ENCODE results near the gene ATP1A3. TPM values are rescaled to one million over a fixed set of nuclear protein-coding genes. Genes with fewer than 3 reads are reported as not detected.
A peak's percentile ranks its signal among the peaks of the same experiment; 100 is the strongest.
"Not testable (repeated sequence)": the region's sequence is repeated elsewhere in the genome, so short reads cannot be mapped to it uniquely, and the experiment has no call there.

Gene ATP1A3
- total RNA-seq, 1 experiment from 2014 or later, result 12.1 TPM

- DNase-seq, result no peak
- Histone ChIP-seq H3K4me1 (peaks cover 2% of the 10 kb centered on the region; the same call in 1 of the 2 replicates), H3K27ac (no peak overlapping the region), H3K36me3 (no peaks in the 10 kb centered on the region), H3K9me3 (replicated peaks) (no peaks in the 10 kb centered on the region), H3K27me3 (no peaks in the 10 kb centered on the region), H3K4me3 (no peak overlapping the region)
Measured at GRCh38 chr19:41997851-41998229, 3.8 kb upstream of the ATP1A3 start.

- Histone ChIP-seq H3K27me3 (no peaks in the 10 kb centered on the region), H3K27ac (no peak overlapping the region)
Measured at GRCh38 chr19:41997121-41997850, 3.3 kb upstream of the ATP1A3 start.

GRCh38 chr19:41995959-41996797, 2.1 kb upstream of the ATP1A3 start:
- H3K4me3 ChIP-seq, result no peak overlapping the region
- H3K27me3 ChIP-seq, result no peaks in the 10 kb centered on the region
- H3K27ac ChIP-seq, result no peak overlapping the region
- no peaks in the 10 kb centered on the region for H3K36me3 ChIP-seq
- peak; percentile 33 to 36 for DNase-seq
- peaks cover 2% of the 10 kb centered on the region; the same call in 1 of the 2 replicates for H3K4me1 ChIP-seq
- no peaks in the 10 kb centered on the region for H3K9me3 ChIP-seq (replicated peaks)

More at GRCh38 chr19:41997121-41997850, 3.3 kb upstream of the ATP1A3 start:
- H3K9me3 ChIP-seq (replicated peaks), result no peaks in the 10 kb centered on the region
- no peak overlapping the region for H3K4me3 ChIP-seq
- H3K4me1 ChIP-seq, result peaks cover 2% of the 10 kb centered on the region; the same call in 1 of the 2 replicates
- H3K36me3 ChIP-seq, result no peaks in the 10 kb centered on the region
- peak; percentile 62 to 75 for DNase-seq

GRCh38 chr19:41994994-41995958, 1.2 kb upstream of the ATP1A3 start:
- Histone ChIP-seq H3K4me3 (no peak overlapping the region), H3K9me3 (replicated peaks) (no peaks in the 10 kb centered on the region), H3K4me1 (peaks cover 2% of the 10 kb centered on the region; the same call in 1 of the 2 replicates), H3K36me3 (no peaks in the 10 kb centered on the region), H3K27ac (no peak overlapping the region), H3K27me3 (no peaks in the 10 kb centered on the region)
- DNase-seq, result no peak

GRCh38 chr19:41994521-41994971, 516 bp upstream of the ATP1A3 start:
- Histone ChIP-seq H3K36me3 (no peaks in the 10 kb centered on the region), H3K4me1 (peaks cover 2% of the 10 kb centered on the region; the same call in 1 of the 2 replicates), H3K27ac (no peak overlapping the region), H3K27me3 (no peaks in the 10 kb centered on the region), H3K4me3 (peak overlapping the region; percentile 68), H3K9me3 (replicated peaks) (no peaks in the 10 kb centered on the region)
- peak in 1 of 2 experiments; percentile 39 for DNase-seq

- not testable (repeated sequence) for DNase-seq, H3K27me3 ChIP-seq, H3K27ac ChIP-seq
Measured at GRCh38 chr19:41991925-41992569, 2.0 kb downstream of the ATP1A3 start.

GRCh38 chr19:41991025-41991424, 3.0 kb downstream of the ATP1A3 start:
- no peak overlapping the region for H3K4me3 ChIP-seq
- H3K27me3 ChIP-seq, result no peaks in the 10 kb centered on the region
- no peaks in the 10 kb centered on the region for H3K9me3 ChIP-seq (replicated peaks)
- H3K27ac ChIP-seq, result no peak overlapping the region
- peaks cover 8% of the 10 kb centered on the region for H3K4me1 ChIP-seq
- DNase-seq, result no peak
- no peaks in the 10 kb centered on the region for H3K36me3 ChIP-seq

More at GRCh38 chr19:41991925-41992569, 2.0 kb downstream of the ATP1A3 start:
- not testable (repeated sequence) for H3K4me3 ChIP-seq; H3K4me1 ChIP-seq; H3K9me3 ChIP-seq (replicated peaks); H3K36me3 ChIP-seq

- Histone ChIP-seq H3K4me1 (peaks cover 8% of the 10 kb centered on the region), H3K27me3 (no peaks in the 10 kb centered on the region), H3K36me3 (no peaks in the 10 kb centered on the region), H3K4me3 (no peak overlapping the region), H3K9me3 (replicated peaks) (no peaks in the 10 kb centered on the region), H3K27ac (no peak overlapping the region)
- no peak for DNase-seq
Measured at GRCh38 chr19:41990615-41991014, 3.4 kb downstream of the ATP1A3 start.

- H3K4me1 ChIP-seq, result peaks cover 8% of the 10 kb centered on the region
- H3K36me3 ChIP-seq, result no peaks in the 10 kb centered on the region
- H3K9me3 ChIP-seq (replicated peaks), result no peaks in the 10 kb centered on the region
- no peak overlapping the region for H3K27ac ChIP-seq
- no peak for DNase-seq
- no peak overlapping the region for H3K4me3 ChIP-seq
- H3K27me3 ChIP-seq, result no peaks in the 10 kb centered on the region
Measured at GRCh38 chr19:41990028-41990427, 4.0 kb downstream of the ATP1A3 start.

- no peaks in the 10 kb centered on the region for H3K9me3 ChIP-seq (replicated peaks)
- no peak overlapping the region for H3K4me3 ChIP-seq
- H3K27me3 ChIP-seq, result no peaks in the 10 kb centered on the region
- H3K36me3 ChIP-seq, result no peaks in the 10 kb centered on the region
- peaks cover 8% of the 10 kb centered on the region for H3K4me1 ChIP-seq
- H3K27ac ChIP-seq, result no peak overlapping the region
- no peak for DNase-seq
Measured at GRCh38 chr19:41988947-41989346, 5.1 kb downstream of the ATP1A3 start.

GRCh38 chr19:41987141-41987860, 6.7 kb downstream of the ATP1A3 start:
- DNase-seq, result peak; percentile 53 to 62

GRCh38 chr19:41984961-41985360, 9.1 kb downstream of the ATP1A3 start:
- no peak overlapping the region for H3K4me3 ChIP-seq
- no peaks in the 10 kb centered on the region for H3K9me3 ChIP-seq (replicated peaks)
- no peaks in the 10 kb centered on the region for H3K36me3 ChIP-seq
- DNase-seq, result no peak
- no peaks in the 10 kb centered on the region for H3K27me3 ChIP-seq
- no peak overlapping the region for H3K27ac ChIP-seq
- peaks cover 6% of the 10 kb centered on the region for H3K4me1 ChIP-seq

More at GRCh38 chr19:41987141-41987860, 6.7 kb downstream of the ATP1A3 start:
- H3K27me3 ChIP-seq, result no peaks in the 10 kb centered on the region
- H3K9me3 ChIP-seq (replicated peaks), result no peaks in the 10 kb centered on the region
- no peak overlapping the region for H3K4me3 ChIP-seq
- no peak overlapping the region for H3K27ac ChIP-seq
- H3K4me1 ChIP-seq, result peaks cover 6% of the 10 kb centered on the region
- H3K36me3 ChIP-seq, result no peaks in the 10 kb centered on the region

GRCh38 chr19:41981724-41982123, 12.3 kb downstream of the ATP1A3 start:
- Histone ChIP-seq H3K27ac (no peak overlapping the region), H3K27me3 (no peaks in the 10 kb centered on the region), H3K36me3 (no peaks in the 10 kb centered on the region; the same call in 1 of the 2 replicates), H3K4me3 (no peak overlapping the region), H3K9me3 (replicated peaks) (no peaks in the 10 kb centered on the region), H3K4me1 (no peaks in the 10 kb centered on the region)
- DNase-seq, result no peak

All from SJCRH30 (cell line).